ENCODE measurements around the gene IKZF1. TPM values are rescaled to one million over a fixed set of nuclear protein-coding genes. Genes with fewer than 3 reads are reported as not detected.

IKZF1 gene
- total RNA-seq, 6 experiments from 2014 or later = 3.1 to 9.6 (median 5.2) TPM

DNA sequence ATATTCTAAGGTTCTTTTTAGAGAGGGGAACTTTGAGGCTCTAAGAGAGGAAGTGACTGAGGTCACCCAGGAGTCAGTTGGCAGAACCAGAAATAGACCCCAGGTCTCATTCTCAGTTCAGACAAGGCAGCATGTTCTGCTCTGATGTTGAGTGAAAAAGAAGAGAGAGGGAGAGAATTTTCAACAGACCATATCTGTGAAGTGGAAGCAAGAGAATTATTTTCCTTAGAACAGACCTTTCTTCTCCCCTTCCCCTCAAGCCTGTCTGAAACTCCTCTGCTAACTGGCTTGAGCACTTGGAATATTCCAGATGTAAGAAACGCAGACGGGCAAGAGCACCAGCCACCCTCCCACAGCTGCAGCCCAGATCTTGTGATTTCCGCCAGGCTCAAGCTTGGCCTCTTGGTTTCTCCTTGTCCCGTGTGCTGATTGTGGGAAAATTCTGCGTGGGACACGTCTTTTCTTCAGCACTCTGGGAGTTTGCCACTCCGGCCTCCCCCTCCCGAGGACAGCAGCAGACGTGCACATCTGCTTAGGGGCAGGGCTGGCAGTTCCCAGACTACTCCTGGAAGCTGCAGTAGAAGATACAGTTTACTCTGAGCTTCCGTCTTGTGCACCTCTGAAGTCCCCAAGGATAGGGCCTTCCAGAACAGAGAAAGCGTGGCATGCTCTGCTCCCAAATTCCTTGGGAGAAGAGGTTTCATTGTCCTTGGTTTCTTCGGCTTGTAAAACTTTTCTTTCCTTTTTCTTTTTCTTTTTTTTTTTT is 22.7 kb upstream of the IKZF1 start:
- 55% methylated on average over 9 of the region's 12 CpGs for WGBS (ENCODE audit: insufficient coverage, low coverage, low lambda C conversion rate, missing lambda C conversion rate)
- no peak overlapping the region for H3K27ac ChIP-seq
- no peaks in the 10 kb centered on the region for H3K27me3 ChIP-seq
- no peaks in the 10 kb centered on the region for H3K9me3 ChIP-seq
- TF ChIP-seq, protein P1, sequence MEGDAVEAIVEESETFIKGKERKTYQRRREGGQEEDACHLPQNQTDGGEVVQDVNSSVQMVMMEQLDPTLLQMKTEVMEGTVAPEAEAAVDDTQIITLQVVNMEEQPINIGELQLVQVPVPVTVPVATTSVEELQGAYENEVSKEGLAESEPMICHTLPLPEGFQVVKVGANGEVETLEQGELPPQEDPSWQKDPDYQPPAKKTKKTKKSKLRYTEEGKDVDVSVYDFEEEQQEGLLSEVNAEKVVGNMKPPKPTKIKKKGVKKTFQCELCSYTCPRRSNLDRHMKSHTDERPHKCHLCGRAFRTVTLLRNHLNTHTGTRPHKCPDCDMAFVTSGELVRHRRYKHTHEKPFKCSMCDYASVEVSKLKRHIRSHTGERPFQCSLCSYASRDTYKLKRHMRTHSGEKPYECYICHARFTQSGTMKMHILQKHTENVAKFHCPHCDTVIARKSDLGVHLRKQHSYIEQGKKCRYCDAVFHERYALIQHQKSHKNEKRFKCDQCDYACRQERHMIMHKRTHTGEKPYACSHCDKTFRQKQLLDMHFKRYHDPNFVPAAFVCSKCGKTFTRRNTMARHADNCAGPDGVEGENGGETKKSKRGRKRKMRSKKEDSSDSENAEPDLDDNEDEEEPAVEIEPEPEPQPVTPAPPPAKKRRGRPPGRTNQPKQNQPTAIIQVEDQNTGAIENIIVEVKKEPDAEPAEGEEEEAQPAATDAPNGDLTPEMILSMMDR (IDR thresholded peaks at IDR 0.05) = no peak
- ATAC-seq = peak; percentile 28 to 69 (median 59)
- intact Hi-C loops (cut with DNase I) = no loop called here
- H3K4me3 ChIP-seq = no peak overlapping the region
- no peaks in the 10 kb centered on the region for H3K36me3 ChIP-seq
- DNase-seq = peak in 1 of 3 donors; percentile 30
- no peaks in the 10 kb centered on the region for H3K4me1 ChIP-seq

DNA sequence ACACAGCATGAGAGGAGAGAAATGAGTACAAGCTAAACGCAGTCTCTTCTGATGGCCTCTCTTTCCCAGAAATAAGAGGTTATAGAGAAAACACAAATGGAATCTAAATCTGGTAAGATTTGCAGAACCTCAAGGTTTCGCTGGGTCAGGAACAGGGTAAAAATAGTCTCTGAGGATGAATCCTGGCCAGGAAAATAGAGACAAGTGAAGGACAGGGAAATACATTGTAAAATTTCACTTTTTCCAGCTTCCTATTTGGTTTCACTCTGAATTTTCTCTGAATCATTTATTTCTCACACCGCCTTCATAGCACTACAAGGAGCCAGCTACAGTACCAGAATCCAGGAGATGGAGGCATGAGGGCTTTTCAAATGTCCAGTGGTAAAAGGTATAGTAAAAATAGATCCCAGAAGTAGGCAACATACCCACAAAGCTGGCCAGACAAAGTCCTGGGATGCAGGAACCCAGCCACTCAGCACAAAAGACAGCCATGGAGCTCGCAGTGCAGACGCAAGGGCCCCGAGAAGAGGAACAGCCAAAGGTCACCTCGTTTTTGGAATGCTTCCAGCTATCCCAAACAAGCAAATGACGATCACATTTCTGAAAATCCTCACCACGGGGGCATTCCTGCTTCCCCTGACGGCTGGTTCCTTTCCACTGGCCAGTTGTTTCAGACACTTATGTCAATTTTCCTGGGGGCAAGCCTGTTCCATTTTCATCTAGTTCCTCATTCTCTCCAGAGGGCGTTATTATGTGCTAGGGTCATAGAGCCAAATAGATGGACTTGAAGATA is 21.5 kb upstream of the IKZF1 start:
- Histone ChIP-seq H3K27me3 (no peaks in the 10 kb centered on the region), H3K4me3 (no peak overlapping the region), H3K4me1 (no peaks in the 10 kb centered on the region), H3K9me3 (no peaks in the 10 kb centered on the region), H3K27ac (no peak overlapping the region), H3K36me3 (no peaks in the 10 kb centered on the region)
- DNase-seq (no peak), ATAC-seq (peak in 3 of 4 donors; percentile 32 to 52 (median 48))
- WGBS (ENCODE audit: insufficient coverage, low coverage, low lambda C conversion rate, missing lambda C conversion rate) = 40% methylated on average over 11 of the region's 11 CpGs
- no peak for TF ChIP-seq POLR2A (IDR thresholded peaks at IDR 0.05)
- TF ChIP-seq, protein P1 (IDR thresholded peaks at IDR 0.05) = no peak
- intact Hi-C loops (cut with DNase I) = no loop called here

DNA sequence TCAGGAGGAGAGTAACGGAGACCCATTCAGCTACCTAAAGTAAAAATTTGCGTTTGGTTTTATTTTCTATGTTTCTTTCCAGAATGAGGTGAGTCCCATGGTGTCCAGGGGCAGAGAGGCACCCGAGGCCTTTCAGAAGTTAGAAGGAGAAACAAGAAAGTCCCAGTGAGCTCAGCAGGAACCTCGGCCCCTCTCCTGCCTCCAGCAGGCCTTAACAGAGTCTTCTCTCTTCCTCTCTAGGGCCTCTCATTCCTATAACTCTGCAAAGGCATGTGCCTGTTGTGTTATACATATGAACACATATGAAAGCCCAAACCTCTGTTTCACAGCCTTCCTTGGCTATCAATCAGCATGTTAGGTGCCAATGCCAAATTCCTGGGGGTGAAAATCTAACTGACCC is 20.8 kb upstream of the IKZF1 start:
- DNase-seq = no peak
- TF ChIP-seq, protein P1 (IDR thresholded peaks at IDR 0.05) = no peak
- TF ChIP-seq POLR2A (IDR thresholded peaks at IDR 0.05) = no peak
- Histone ChIP-seq H3K27me3 (no peaks in the 10 kb centered on the region), H3K27ac (no peak overlapping the region), H3K4me1 (no peaks in the 10 kb centered on the region), H3K9me3 (no peaks in the 10 kb centered on the region), H3K36me3 (no peaks in the 10 kb centered on the region), H3K4me3 (no peak overlapping the region)
- peak in 1 of 4 donors; percentile 13 for ATAC-seq
- intact Hi-C loops (cut with DNase I) = no loop called here
- 47% methylated on average over 4 of the region's 4 CpGs for WGBS (ENCODE audit: insufficient coverage, low coverage, low lambda C conversion rate, missing lambda C conversion rate)

DNA sequence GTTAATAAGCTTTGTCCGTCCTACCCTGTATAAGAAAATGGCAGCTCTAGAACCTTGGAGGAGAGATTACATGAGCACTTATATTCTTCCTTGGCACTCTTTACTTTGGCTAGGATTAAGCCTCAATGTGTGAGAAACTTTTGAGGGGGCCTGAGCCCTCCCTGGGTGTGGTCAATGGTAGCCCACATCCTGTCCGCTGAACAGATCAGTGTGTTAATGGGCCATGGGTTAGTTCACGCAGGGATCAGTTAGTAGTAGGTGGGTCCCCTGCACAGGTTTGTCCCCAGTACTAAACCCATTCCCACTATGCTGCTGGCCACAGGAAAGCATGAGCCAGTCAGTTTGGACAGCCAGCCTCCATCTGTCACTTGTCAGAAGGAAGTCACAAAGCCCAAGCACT is 20.2 kb upstream of the IKZF1 start:
- ATAC-seq (no peak), DNase-seq (no peak)
- intact Hi-C loops (cut with DNase I) = no loop called here
- H3K27me3 ChIP-seq = no peaks in the 10 kb centered on the region
- no peaks in the 10 kb centered on the region for H3K9me3 ChIP-seq
- 56% methylated on average over 1 of the region's 3 CpGs for WGBS (ENCODE audit: insufficient coverage, low coverage, low lambda C conversion rate, missing lambda C conversion rate)
- no peaks in the 10 kb centered on the region for H3K36me3 ChIP-seq
- H3K27ac ChIP-seq = no peak overlapping the region
- no peaks in the 10 kb centered on the region for H3K4me1 ChIP-seq
- H3K4me3 ChIP-seq = no peak overlapping the region
- TF ChIP-seq POLR2A (IDR thresholded peaks at IDR 0.05) = no peak
- TF ChIP-seq, protein P1 (IDR thresholded peaks at IDR 0.05) = no peak

Measured in right lobe of liver (tissue), 6 donors.